H1 (cell line): ENCODE results near the gene KCTD16. TPM values are rescaled to one million over a fixed set of nuclear protein-coding genes. Genes with fewer than 3 reads are reported as not detected.

Experiments
- CTCF ChIA-PET: fragments of 300-600 bp; sonication (Branson Sonifier 250); formaldehyde crosslinking; loops from one replicate; lab custom pipeline; 2021; ENCODE audit not compliant: partially characterized antibody; lab: Charles Lee
- POLR2A ChIA-PET: fragments of 300-600 bp; sonication (Branson Sonifier 250); formaldehyde crosslinking; loops from one replicate; lab custom pipeline; 2021; ENCODE audit warnings: inconsistent platforms; ENCODE audit not compliant: partially characterized antibody; lab: Charles Lee
- DNase-seq, 2 experiments: peaks; one replicate each; pipeline versions ENCODE4 v3.0.0 to v3.0.0-alpha.2; 2010 to 2022; ENCODE audit warnings: low spot score in 2 of 2, low read depth in 1 of 2, mixed read lengths in 1 of 2
- FAIRE-seq: peaks from 2 replicates; lab custom pipeline; 2011; peaks lifted over from hg19 to GRCh38; lab: Jason Lieb, UNC
- H2AFZ ChIP-seq: 2 replicates; pipeline ENCODE4 v1.8.1; 2012; ENCODE audit warnings: low read length, inconsistent platforms
- H2AK5ac ChIP-seq: 2 replicates; pipeline ENCODE4 v1.6.1; 2013; ENCODE audit warnings: low read depth, low read length
- H2BK120ac ChIP-seq: replicated peaks from 2 replicates; pipeline ENCODE3; 2013; ENCODE audit warnings: low read depth, low read length, inconsistent platforms
- H2BK12ac ChIP-seq: 2 replicates; pipeline ENCODE4 v1.6.1; 2013; ENCODE audit warnings: low read depth, low read length
- H2BK15ac ChIP-seq: 2 replicates; pipeline ENCODE4 v1.6.1; 2013; ENCODE audit warnings: low read length
- H2BK20ac ChIP-seq: 2 replicates; pipeline ENCODE4 v1.6.1; 2013; ENCODE audit warnings: low read length
- H2BK5ac ChIP-seq: 2 replicates; pipeline ENCODE4 v1.6.1; 2013; ENCODE audit warnings: low read depth, low read length
- H3K14ac ChIP-seq: 2 replicates; pipeline ENCODE4 v1.6.1; 2013; ENCODE audit warnings: inconsistent platforms; ENCODE audit not compliant: insufficient read length
- H3K18ac ChIP-seq: 2 replicates; pipeline ENCODE4 v1.6.1; 2013; ENCODE audit warnings: low read length; ENCODE audit errors: extremely low read depth
- H3K23ac ChIP-seq: 2 replicates; pipeline ENCODE4 v1.6.1; 2013; ENCODE audit warnings: inconsistent platforms; ENCODE audit not compliant: insufficient read length
- H3K23me2 ChIP-seq: 2 replicates; pipeline ENCODE4 v1.6.1; 2013; ENCODE audit warnings: low read depth, low read length
- H3K27ac ChIP-seq: 2 replicates; pipeline ENCODE4 v1.6.1; 2011; ENCODE audit warnings: low read depth, low read length, inconsistent platforms
- H3K27me3 ChIP-seq, 4 experiments: replicated peaks in 1 of 4; 1 replicate in 1 of 4; 2 replicates in 3 of 4; pipeline versions ENCODE4 v1.6.1 to v1.8.1; 2011 to 2013; ENCODE audit warnings: low read length in 3 of 4, mild to moderate bottlenecking in 3 of 4, inconsistent platforms in 2 of 4, mixed read lengths in 2 of 4, moderate library complexity in 1 of 4; ENCODE audit not compliant: control insufficient read depth in 3 of 4, insufficient read depth in 3 of 4; ENCODE audit errors: extremely low read depth in 1 of 4
- H3K36me3 ChIP-seq, 4 experiments: 2 replicates each; pipeline versions ENCODE4 v1.6.1 to v1.8.1; 2011 to 2013; ENCODE audit warnings: mild to moderate bottlenecking in 4 of 4, low read length in 3 of 4, moderate library complexity in 2 of 4, control low read depth in 1 of 4, inconsistent platforms in 1 of 4; ENCODE audit not compliant: insufficient read depth in 4 of 4, control insufficient read depth in 2 of 4
- H3K4ac ChIP-seq: replicated peaks from 2 replicates; pipeline ENCODE3; 2013; ENCODE audit warnings: low read length, low read depth, mixed read lengths, inconsistent platforms; ENCODE audit not compliant: insufficient read length
- H3K4me1 ChIP-seq, 4 experiments: replicated peaks in 1 of 4; 1 replicate in 1 of 4; 2 replicates in 3 of 4; pipeline versions ENCODE4 v1.6.1 to v1.8.1; 2011 to 2013; ENCODE audit warnings: low read length in 3 of 4, inconsistent platforms in 2 of 4, mixed read lengths in 1 of 4; ENCODE audit not compliant: insufficient read depth in 4 of 4, control insufficient read depth in 3 of 4
- H3K4me2 ChIP-seq, 2 experiments: 2 replicates each; pipeline versions ENCODE4 v1.6.1 to v1.8.1; 2011 to 2013; ENCODE audit warnings: low read depth in 2 of 2, low read length in 2 of 2, control low read depth in 1 of 2, inconsistent platforms in 1 of 2, mild to moderate bottlenecking in 1 of 2; ENCODE audit not compliant: insufficient read depth in 1 of 2
- H3K4me3 ChIP-seq, 4 experiments: fragments of 200-600, 300-600 bp in 1 of 4; sonication (generic), shearing (Covaris generic), sonication (Bioruptor Twin) in 1 of 4; 2 replicates each; pipeline versions ENCODE4 v1.5.1 to v1.8.1; 2011 to 2016; ENCODE audit warnings: low read length in 4 of 4, low read depth in 3 of 4, control low read depth in 2 of 4, inconsistent platforms in 2 of 4, mild to moderate bottlenecking in 2 of 4, mixed read lengths in 1 of 4, moderate library complexity in 1 of 4; ENCODE audit not compliant: insufficient read depth in 2 of 4; ENCODE audit errors: extremely low read depth in 1 of 4
- H3K56ac ChIP-seq: replicated peaks from 2 replicates; pipeline ENCODE3; 2013; ENCODE audit warnings: low read depth, mild to moderate bottlenecking, mixed read lengths, low read length, inconsistent platforms; ENCODE audit not compliant: insufficient read length
- H3K79me1 ChIP-seq: 2 replicates; pipeline ENCODE4 v1.6.1; 2013; ENCODE audit warnings: low read depth, low read length, control low read depth
- H3K79me2 ChIP-seq, 2 experiments: 2 replicates each; pipeline versions ENCODE4 v1.6.1 to v1.8.1; 2012 to 2013; ENCODE audit warnings: low read length in 2 of 2, mild to moderate bottlenecking in 2 of 2, inconsistent platforms in 1 of 2; ENCODE audit not compliant: insufficient read depth in 2 of 2, control insufficient read depth in 1 of 2
- H3K9ac ChIP-seq, 4 experiments: replicated peaks in 1 of 4; 1 replicate in 1 of 4; 2 replicates in 3 of 4; pipeline versions ENCODE4 v1.6.1 to v1.8.1; 2011 to 2013; ENCODE audit warnings: low read depth in 3 of 4, low read length in 3 of 4, control low read depth in 2 of 4, mild to moderate bottlenecking in 2 of 4, moderate library complexity in 2 of 4, inconsistent platforms in 1 of 4; ENCODE audit errors: extremely low read depth in 1 of 4
- H3K9me3 ChIP-seq, 2 experiments: 2 replicates each; pipeline versions ENCODE4 v1.6.1 to v1.8.1; 2012 to 2013; ENCODE audit warnings: mild to moderate bottlenecking in 2 of 2, moderate library complexity in 2 of 2, control low read depth in 1 of 2, inconsistent platforms in 1 of 2, low read depth in 1 of 2, low read length in 1 of 2, mixed read lengths in 1 of 2; ENCODE audit not compliant: insufficient read depth in 2 of 2
- H4K20me1 ChIP-seq, 2 experiments: replicated peaks in 1 of 2; 2 replicates each; pipeline versions ENCODE3 to v1.8.1; 2011 to 2013; ENCODE audit warnings: inconsistent platforms in 2 of 2, low read length in 2 of 2, mild to moderate bottlenecking in 1 of 2; ENCODE audit not compliant: insufficient read depth in 2 of 2, control insufficient read depth in 1 of 2
- H4K5ac ChIP-seq: 2 replicates; pipeline ENCODE4 v1.6.1; 2013; ENCODE audit warnings: low read length, low read depth, mixed read lengths, inconsistent platforms; ENCODE audit not compliant: insufficient read length
- H4K8ac ChIP-seq: 2 replicates; pipeline ENCODE4 v1.8.0; 2013; ENCODE audit warnings: mild to moderate bottlenecking, moderate library complexity, low read length, inconsistent platforms; ENCODE audit not compliant: insufficient read depth; ENCODE audit errors: extremely low read depth
- H4K91ac ChIP-seq: replicated peaks from 2 replicates; pipeline ENCODE3; 2013; ENCODE audit warnings: low read length, mixed read lengths, inconsistent platforms; ENCODE audit not compliant: insufficient read length
- EGR1 ChIP-seq: IDR thresholded peaks from 2 replicates; pipeline ENCODE4 v1.6.1; 2011; ENCODE audit warnings: low read depth, low read length, borderline replicate concordance
- FOSL1 ChIP-seq: IDR thresholded peaks from 2 replicates; pipeline ENCODE4 v1.6.1; 2011; ENCODE audit warnings: mild to moderate bottlenecking, low read depth, low read length, moderate library complexity; ENCODE audit not compliant: insufficient read depth
- GABPA ChIP-seq: IDR thresholded peaks from 2 replicates; pipeline ENCODE4 v1.6.1; 2011; ENCODE audit warnings: mild to moderate bottlenecking, low read length, moderate library complexity, borderline replicate concordance; ENCODE audit not compliant: insufficient read depth
- JUND ChIP-seq: IDR thresholded peaks from 2 replicates; pipeline ENCODE4 v1.6.1; 2011; ENCODE audit warnings: mild to moderate bottlenecking, improper control_type of control experiment, low read length
- NANOG ChIP-seq: IDR thresholded peaks from 2 replicates; pipeline ENCODE4 v1.6.1; 2011; ENCODE audit warnings: low read length, low read depth, mild to moderate bottlenecking, inconsistent platforms; ENCODE audit not compliant: insufficient read depth, poor library complexity, severe bottlenecking
- POU5F1 ChIP-seq: IDR thresholded peaks from 2 replicates; pipeline ENCODE4 v1.6.1; 2011; ENCODE audit warnings: low read depth, mild to moderate bottlenecking, low read length, moderate library complexity
- RFX5 ChIP-seq: IDR thresholded peaks from 2 replicates; pipeline ENCODE4 v1.6.1; 2011; ENCODE audit warnings: low read depth, low read length, improper control_type of control experiment, borderline replicate concordance
- SAP30 ChIP-seq: fragments of 300-600 bp; sonication (generic); IDR thresholded peaks from 2 replicates; pipeline ENCODE4 v1.7.1; 2012; ENCODE audit warnings: low read length, moderate library complexity, mild to moderate bottlenecking, inconsistent platforms; ENCODE audit not compliant: insufficient read depth, insufficient replicate concordance
- TBP ChIP-seq: IDR thresholded peaks from 2 replicates; pipeline ENCODE4 v1.6.1; 2011; ENCODE audit warnings: low read depth, low read length, improper control_type of control experiment
- TEAD4 ChIP-seq: IDR thresholded peaks from 2 replicates; pipeline ENCODE4 v1.6.1; 2012; ENCODE audit warnings: low read depth, low read length, inconsistent platforms, mixed read lengths
- ZNF274 ChIP-seq: IDR thresholded peaks from 2 replicates; pipeline ENCODE4 v1.7.0; 2012; ENCODE audit warnings: low read length, borderline replicate concordance; ENCODE audit errors: extremely low read depth
- WGBS, 2 experiments: shearing (Covaris generic) in 1 of 2; methylation state at CpG; one replicate each; pipeline versions ENCODE4 v1.1.6 to v1.1.7; 2013 to 2015; ENCODE audit warnings: low lambda C conversion rate in 2 of 2, mixed read lengths in 2 of 2, inconsistent platforms in 1 of 2, low coverage in 1 of 2, missing lambda C conversion rate in 1 of 2; ENCODE audit not compliant: insufficient replicate concordance in 2 of 2, insufficient coverage in 1 of 2, insufficient read length in 1 of 2; ENCODE audit errors: extremely low coverage in 1 of 2, missing lambda C conversion rate in 1 of 2; 5-methylcytosine and 5-hydroxymethylcytosine counted together
- polyA plus RNA-seq, 7 experiments: library from polyadenylated mRNA; depleted of rRNA in 3 of 7; stranded (reverse) in 5 of 7; unstranded in 2 of 7; fragments of >200 nt in 5 of 7; fragments of 200-250 nt in 2 of 7; gene quantifications; 1 replicate in 5 of 7; 2 replicates in 1 of 7; 4 replicates in 1 of 7; pipeline versions ENCODE4 v1.2.1 to v1.2.3, GENCODE V29; 2011 to 2013; ENCODE audit warnings: missing spikeins in 2 of 7, mixed read lengths in 2 of 7
- total RNA-seq: library from RNA; stranded (reverse); fragmentation: NEBNext Ultra II Directional; extraction: Animal tissue kit (Norgen Biotek cat#: 25700); gene quantifications from 2 replicates; pipeline ENCODE4 v1.2.1, GENCODE V29; 2021
- TF ChIP-seq, protein P1 (sequence below): IDR thresholded peaks from 2 replicates; pipeline ENCODE4 v1.6.1; 2011; ENCODE audit warnings: low read depth, mild to moderate bottlenecking, low read length; ENCODE audit not compliant: insufficient read depth
- TF ChIP-seq, protein P2 (sequence below): IDR thresholded peaks from 2 replicates; pipeline ENCODE4 v1.6.1; 2012; ENCODE audit warnings: inconsistent platforms

Gene KCTD16
- total and polyA plus RNA-seq, 2 of the 8 experiments (the other 6 are each of a cell fraction or from before 2014, with no cell fraction given), result 0.03 to 0.24 TPM

DNA sequence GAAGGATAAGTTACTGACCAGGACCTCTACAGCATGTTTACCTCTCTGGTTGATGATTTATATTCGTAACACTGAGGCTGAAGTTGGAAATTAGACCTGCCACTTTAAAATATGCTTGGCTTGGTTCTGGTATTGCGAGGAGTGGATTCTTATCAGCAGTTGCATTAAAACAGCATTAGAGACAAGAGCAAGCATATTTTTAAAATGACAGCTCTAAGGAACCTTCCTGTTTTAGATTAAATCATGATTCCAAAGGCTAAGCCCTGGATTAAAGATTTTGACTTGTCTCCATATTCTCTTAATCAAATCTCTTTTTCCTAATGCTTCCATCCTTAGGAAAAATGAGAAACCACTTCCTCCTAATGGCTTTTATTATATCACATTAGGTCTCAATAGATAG, 277.8 kb downstream of the KCTD16 start:
- Histone ChIP-seq H2AFZ (peak overlapping the region; percentile 41; the same call in 1 of the 2 replicates), H3K79me1 (no peaks in the 10 kb centered on the region), H3K9ac (no peak overlapping the region), H3K36me3 (no peaks in the 10 kb centered on the region), H2BK5ac (no peak overlapping the region), H2AK5ac (no peak overlapping the region), H3K4me3 (no peak overlapping the region), H3K23ac (no peak overlapping the region), H3K4me1 (no peaks in the 10 kb centered on the region), H4K8ac (no peak overlapping the region), H4K5ac (no peak overlapping the region), H2BK15ac (no peak overlapping the region), H3K9me3 (no peaks in the 10 kb centered on the region), H3K27me3 (no peaks in the 10 kb centered on the region), H2BK120ac (no peak overlapping the region), H3K56ac (no peak overlapping the region), H3K14ac (no peak overlapping the region), H3K23me2 (no peaks in the 10 kb centered on the region), H3K79me2 (no peaks in the 10 kb centered on the region), H3K4ac (no peak overlapping the region), H3K27ac (no peak overlapping the region), H4K91ac (no peak overlapping the region), H2BK12ac (no peak overlapping the region), H3K18ac (no peak overlapping the region), H2BK20ac (no peak overlapping the region), H3K4me2 (no peak overlapping the region), H4K20me1 (no peaks in the 10 kb centered on the region)
- DNase-seq (no peak), FAIRE-seq (no peak)
- POLR2A ChIA-PET, result no interaction called here
- WGBS, 2 experiments, result 95% methylated on average over 2 of the region's 2 CpGs; no CpG with 5 or more reads in 1 of the 2 experiments
- CTCF ChIA-PET, result no interaction called here
- TF ChIP-seq, protein P1, sequence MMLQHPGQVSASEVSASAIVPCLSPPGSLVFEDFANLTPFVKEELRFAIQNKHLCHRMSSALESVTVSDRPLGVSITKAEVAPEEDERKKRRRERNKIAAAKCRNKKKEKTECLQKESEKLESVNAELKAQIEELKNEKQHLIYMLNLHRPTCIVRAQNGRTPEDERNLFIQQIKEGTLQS, result no peak
- TF ChIP-seq ZNF274, result no peak
- no peak for TF ChIP-seq NANOG
- no peak for TF ChIP-seq SAP30
- TF ChIP-seq, protein P2, sequence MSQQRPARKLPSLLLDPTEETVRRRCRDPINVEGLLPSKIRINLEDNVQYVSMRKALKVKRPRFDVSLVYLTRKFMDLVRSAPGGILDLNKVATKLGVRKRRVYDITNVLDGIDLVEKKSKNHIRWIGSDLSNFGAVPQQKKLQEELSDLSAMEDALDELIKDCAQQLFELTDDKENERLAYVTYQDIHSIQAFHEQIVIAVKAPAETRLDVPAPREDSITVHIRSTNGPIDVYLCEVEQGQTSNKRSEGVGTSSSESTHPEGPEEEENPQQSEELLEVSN, result no peak
- TF ChIP-seq EGR1, result no peak
- TF ChIP-seq RFX5, result no peak
- TF ChIP-seq FOSL1, result no peak
- no peak for TF ChIP-seq GABPA
- no peak for TF ChIP-seq JUND
- TF ChIP-seq TBP, result no peak
- no peak for TF ChIP-seq TEAD4
- TF ChIP-seq POU5F1, result no peak
